H54 (cell line): ENCODE results near the gene MRTFA.

Source experiments
- DNase-seq: peaks from one replicate; pipeline ENCODE4 v3.0.0; 2011; ENCODE audit warnings: low spot score, mixed read lengths; ENCODE audit not compliant: insufficient read length
- FAIRE-seq: peaks from 3 replicates; lab custom pipeline; 2011; peaks lifted over from hg19 to GRCh38; lab: Jason Lieb, UNC
- POLR2A ChIP-seq: IDR thresholded peaks from 2 replicates; pipeline ENCODE4 v1.6.1; 2011; ENCODE audit warnings: low read depth, mild to moderate bottlenecking, low read length

The MRTFA gene

GRCh38 chr22:40651057-40651456 is 14.5 kb upstream of the MRTFA start:
- no peak for TF ChIP-seq POLR2A
- no peak for DNase-seq
- no peak for FAIRE-seq

DNA sequence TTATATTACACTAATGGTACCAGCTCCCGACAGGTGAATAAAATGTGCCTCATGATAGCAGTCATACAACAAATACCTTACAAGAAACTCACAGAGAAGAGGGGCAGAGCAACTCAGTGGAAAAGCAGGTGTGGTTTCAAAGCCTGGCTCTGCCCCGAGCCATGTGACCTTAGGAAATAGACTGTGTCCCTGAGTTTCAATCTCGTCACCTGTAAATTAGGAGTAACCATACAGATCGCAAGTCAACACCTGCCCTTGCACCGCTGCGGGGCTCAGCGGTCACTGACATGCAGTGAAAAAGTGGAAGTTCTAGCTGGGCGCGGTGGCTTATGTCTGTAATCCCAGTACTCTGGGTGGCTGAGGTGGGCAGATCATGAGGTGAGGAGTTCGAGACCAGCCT is 11.9 kb upstream of the MRTFA start:
- FAIRE-seq (no peak), DNase-seq (no peak)
- TF ChIP-seq POLR2A = no peak

DNA sequence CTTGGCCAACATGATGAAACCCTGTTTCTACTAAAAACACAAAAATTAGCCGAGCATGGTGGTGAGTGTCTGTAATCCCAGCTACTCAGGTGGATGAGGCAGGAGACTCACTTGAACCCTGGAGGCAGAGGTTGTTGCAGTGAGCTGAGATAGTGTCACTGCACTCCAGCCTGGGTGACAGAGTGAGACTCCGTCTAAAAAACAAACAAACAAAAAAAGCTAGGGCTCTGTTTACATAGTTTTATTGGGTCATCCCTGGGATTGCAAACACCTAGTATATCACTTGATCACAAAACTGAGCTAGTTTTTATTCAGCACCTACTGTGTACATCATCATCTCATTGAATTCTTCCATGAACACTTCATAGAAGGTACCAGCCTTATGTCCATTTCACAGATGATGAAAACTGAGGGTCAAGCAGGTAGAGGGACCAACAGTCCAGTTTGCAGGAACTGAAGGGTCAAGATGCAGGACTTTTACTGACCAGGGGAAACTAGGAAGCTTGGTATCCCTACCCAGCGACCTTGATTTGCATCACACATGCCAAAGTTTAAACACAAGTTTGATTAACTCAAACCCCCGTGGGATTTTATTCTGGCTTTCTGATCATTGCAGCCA is 9.2 kb upstream of the MRTFA start:
- FAIRE-seq (no peak), DNase-seq (no peak)
- no peak for TF ChIP-seq POLR2A

GRCh38 chr22:40642316-40642715 is 5.8 kb upstream of the MRTFA start:
- TF ChIP-seq POLR2A = no peak
- DNase-seq = no peak
- FAIRE-seq = no peak

- DNase-seq = no peak
- FAIRE-seq = no peak
- no peak for TF ChIP-seq POLR2A
These were observed 4.8 kb upstream of the MRTFA start for GRCh38 chr22:40641269-40641668.

GRCh38 chr22:40638261-40638660 is 1.7 kb upstream of the MRTFA start:
- no peak for FAIRE-seq
- DNase-seq = no peak
- no peak for TF ChIP-seq POLR2A

GRCh38 chr22:40637183-40638150 is 948 bp upstream of the MRTFA start:
- DNase-seq = no peak
- no peak for FAIRE-seq
- no peak for TF ChIP-seq POLR2A

GRCh38 chr22:40635940-40636379 is 559 bp downstream of the MRTFA start:
- TF ChIP-seq POLR2A = no peak
- DNase-seq = no peak
- no peak for FAIRE-seq

GRCh38 chr22:40635043-40635939 is 1.2 kb downstream of the MRTFA start:
- DNase-seq (no peak), FAIRE-seq (no peak)
- no peak for TF ChIP-seq POLR2A

DNA sequence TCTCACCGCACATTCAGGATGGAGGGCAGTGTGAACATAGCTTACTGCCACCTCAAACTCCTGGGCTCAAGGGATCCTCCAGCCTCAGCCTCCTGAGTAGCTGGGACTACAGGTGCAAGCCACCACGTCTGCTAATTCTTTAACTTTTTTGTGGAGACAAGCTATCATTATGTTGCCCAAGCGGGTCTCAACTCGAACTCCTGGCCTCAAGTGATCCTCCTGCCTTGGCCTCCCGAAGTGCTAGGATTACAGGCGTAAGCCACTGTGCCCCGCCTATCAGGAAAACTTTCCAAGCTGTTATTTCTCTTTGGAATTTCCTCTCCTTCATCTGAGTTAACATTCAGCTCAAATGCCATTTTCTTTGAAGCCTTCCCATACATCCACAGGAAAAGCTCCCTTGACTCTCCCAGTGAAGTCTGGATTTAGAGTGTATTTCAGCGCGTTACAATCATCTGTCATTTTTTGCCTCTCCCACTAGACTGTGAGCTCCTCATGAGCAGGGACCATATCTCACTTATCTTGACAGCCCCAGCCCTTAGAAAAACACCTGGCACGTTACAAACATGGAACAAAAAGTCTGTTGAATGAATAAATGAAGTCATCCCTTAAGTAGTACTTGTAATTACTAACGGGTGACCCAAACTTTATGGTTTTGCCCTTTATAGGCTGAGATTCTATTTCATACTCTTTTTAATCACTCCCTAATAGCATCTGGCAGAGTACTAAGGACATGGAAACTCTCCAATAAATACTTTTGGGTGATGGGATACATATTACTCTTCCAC is 2.2 kb downstream of the MRTFA start:
- DNase-seq (no peak), FAIRE-seq (no peak)
- no peak for TF ChIP-seq POLR2A

- no peak for TF ChIP-seq POLR2A
- FAIRE-seq (no peak), DNase-seq (no peak)
These were observed 3.5 kb downstream of the MRTFA start for GRCh38 chr22:40633036-40633435.

GRCh38 chr22:40631925-40632324 is 4.6 kb downstream of the MRTFA start:
- FAIRE-seq = no peak
- TF ChIP-seq POLR2A = no peak
- no peak for DNase-seq

DNA sequence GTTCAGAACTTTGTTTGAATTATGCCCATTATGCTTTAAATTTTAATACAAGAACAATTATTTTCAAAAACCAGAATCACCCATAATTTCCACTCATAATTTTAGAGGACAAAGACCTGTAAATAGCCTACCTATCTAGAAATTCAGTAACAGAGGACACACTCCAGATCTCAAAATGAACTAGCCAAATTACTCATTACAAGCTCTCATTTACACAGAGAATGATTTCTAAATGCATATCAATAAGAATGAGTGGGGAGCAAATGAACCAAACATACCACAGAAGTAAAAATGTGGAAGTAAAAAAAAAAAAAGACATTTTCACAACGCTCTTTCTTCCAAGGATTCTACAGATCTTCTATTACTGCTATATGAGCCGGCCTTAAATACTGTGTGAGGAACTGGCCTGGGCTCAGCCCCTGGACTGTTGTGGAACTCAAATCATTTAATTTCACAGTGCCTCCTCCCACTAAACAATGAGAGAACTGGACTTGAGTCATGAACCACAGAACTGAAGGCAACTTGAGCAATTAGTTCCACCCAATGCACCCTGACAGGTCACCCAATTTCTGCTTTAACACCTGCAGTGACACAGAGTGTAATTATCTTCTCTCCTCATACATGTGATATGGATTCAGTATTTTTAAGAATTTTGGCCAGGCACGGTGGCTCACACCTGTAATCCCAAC is 8.0 kb downstream of the MRTFA start:
- peak; percentile 67 for FAIRE-seq
- TF ChIP-seq POLR2A = no peak
- no peak for DNase-seq
